Measurements from ENCODE around the gene RAB36.

The RAB36 gene

DNA sequence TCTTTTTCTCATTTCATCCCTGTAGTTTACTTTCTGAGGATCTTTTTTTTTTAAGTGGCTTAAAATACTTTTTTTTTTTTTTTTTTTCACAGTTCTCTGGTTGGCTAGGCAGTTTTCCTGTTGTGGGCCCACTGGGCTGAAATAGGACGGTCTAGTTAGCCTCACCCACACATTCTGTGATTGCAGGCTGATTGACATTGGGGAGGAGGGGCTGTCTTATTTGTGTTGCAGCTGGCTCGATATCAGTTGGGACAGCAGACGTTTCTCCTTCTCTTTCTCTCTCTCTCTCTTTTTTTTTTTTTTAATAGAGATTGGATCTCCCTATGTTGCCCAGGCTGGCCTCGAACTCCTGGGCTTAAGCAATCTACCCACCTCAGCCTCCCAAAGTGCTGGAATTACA, 41.9 kb downstream of the RAB36 start:
- no peak for DNase-seq

DNA sequence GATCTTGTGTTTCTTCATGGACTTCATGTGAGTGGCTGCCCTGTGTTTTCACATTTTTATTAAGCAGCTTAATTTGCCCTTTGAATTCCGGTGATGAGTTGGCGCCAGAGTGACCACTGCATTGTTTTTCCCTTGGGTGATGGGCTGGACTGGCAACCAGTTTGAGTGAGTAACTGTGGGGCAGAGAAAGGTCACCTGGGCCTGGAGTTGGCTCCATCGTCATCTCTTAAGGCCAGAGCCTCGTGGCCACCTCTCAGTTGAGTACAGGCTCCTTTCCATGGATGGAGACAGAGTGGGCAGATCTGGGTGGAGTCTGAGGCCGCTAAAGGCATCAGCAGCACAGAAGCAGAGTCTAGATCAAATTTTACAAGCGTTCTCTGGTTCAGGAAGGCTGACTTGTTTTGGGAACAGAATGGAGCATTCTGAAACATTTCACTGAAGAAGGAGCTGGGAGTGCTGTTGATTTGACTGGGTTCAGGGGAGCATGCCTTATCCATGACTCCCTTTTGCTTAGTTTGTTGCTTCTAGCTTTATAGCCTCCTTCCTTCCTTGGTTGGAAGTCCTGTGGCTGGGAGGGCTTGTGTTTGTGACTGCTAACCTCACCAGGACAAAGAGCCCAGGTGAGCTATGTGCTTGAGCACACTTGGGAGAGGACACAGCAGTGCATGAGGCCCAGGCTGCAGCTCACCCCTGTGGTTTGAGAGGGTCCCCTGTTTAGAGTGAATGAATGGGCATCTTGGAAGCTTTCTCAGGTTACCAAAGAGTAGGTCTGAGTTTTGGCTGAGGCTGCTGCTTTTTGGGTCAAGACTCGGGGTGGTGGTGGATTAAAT, 42.8 kb downstream of the RAB36 start:
- DNase-seq, result no peak

- no peak for DNase-seq
Observed at GRCh38 chr22:23190526-23190925, 45.2 kb downstream of the RAB36 start.

- DNase-seq, result no peak
Observed at GRCh38 chr22:23192133-23192532, 46.9 kb downstream of the RAB36 start.

GRCh38 chr22:23192558-23192957, 47.3 kb downstream of the RAB36 start:
- no peak for DNase-seq

- no peak for DNase-seq
Observed at GRCh38 chr22:23193196-23193827, 48.0 kb downstream of the RAB36 start.

DNA sequence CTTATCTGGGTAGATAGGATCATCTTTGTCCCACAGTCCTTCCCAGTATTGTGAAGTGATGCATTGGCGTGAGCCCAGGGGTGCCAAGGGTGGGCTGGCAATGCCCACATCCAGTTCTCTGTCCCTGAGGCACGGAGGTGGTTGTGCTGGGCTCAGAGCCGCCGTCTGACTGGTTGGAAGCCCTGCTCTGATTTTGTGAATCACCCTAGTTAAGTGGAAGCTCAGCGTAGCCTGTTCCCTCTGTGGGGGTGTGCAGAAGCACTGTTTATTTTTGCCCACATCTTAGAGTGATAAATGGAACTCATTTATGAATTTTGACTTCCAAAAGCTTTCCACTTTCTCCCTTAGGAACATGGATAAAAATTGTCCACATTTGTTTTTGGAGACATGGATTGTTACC, 48.6 kb downstream of the RAB36 start:
- no peak for DNase-seq

- no peak for DNase-seq
Observed at GRCh38 chr22:23196165-23196564, 50.9 kb downstream of the RAB36 start.

GRCh38 chr22:23197836-23198235, 52.6 kb downstream of the RAB36 start:
- DNase-seq, result no peak

GRCh38 chr22:23199159-23199558, 53.9 kb downstream of the RAB36 start:
- no peak for DNase-seq

DNA sequence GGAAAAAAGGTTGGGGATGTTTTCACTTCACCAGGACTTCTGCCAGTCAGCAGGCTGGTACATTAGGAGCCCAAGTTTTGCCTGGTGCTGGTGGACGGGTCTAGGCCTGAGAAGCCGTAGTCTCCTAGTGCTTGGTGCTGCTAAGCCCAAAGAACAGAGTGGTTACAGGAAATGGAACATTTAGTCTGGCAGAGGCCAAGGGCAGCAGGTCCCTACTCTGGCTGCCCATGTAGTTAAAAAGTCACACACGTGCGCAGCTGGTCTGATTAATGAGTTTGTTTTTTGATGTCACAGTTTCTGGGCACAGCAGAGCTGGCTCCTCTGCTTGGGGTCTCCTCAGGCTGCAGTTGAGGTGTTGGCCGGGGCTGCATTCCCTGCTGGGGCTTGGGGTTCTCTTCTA, 55.6 kb downstream of the RAB36 start:
- DNase-seq, result no peak

DNA sequence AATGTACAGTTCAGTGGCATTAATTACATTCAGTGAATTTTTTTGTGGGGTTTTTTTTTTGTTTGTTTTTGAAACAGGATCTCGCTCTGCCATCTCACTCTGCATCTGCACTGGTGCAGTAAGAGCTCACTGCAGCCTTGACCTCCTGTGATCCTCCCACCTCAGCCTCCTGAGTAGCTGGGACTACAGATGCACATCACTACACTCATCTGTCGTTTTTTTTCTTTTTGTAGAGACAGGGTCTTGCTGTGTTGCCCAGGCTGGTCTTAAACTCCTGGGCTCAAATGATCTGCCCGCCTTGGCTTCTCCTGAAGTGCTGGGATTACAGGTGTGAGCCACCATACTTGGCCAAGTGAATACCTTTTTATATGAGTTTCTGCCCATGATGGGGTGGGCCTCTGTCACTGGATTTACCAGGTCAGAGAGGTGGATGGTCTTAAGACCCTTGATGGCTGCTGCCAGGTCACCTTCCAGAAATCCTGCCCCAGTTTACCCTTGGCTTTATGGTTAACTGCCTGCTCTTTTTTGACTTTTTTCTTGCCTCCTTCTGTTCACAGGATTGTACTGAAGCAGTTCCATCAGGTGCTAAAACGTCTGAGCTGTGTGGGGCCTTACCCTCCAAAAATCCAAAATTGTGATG, 57.7 kb downstream of the RAB36 start:
- no peak for DNase-seq

DNA sequence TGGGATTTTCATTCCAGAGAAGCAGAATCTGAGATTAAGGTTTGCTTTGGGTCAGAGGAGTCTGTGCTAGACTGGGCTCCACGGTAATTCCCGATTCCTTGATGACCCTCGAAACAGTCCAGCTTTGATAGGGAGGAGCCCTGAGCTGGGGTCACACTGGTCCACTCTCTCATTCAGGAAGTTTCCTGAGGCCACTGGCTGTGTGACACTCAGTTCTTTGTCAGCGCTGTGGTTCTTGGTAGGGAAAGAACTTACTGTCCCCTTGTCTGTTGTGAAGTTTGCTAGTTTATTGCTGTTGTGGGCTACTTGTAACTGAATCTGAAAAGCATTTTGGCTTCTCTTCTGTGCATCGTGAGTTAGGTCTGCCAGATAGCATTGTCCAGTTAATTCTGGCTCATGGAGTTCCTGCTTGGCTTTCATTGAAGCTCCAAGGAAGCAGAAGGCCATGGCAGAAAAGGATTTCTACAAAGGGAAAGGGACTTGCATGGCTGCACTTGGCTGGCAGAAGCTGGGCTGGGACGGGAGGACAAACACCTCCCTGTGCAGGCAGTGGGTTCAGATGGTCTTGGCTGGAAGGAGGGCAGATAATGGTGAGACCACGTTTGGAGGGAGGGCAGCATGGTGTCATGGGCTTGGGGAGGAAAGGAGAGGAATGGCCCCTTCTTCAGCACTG, 58.3 kb downstream of the RAB36 start:
- no peak for DNase-seq

GRCh38 chr22:23204125-23204488, 58.8 kb downstream of the RAB36 start:
- no peak for DNase-seq

DNA sequence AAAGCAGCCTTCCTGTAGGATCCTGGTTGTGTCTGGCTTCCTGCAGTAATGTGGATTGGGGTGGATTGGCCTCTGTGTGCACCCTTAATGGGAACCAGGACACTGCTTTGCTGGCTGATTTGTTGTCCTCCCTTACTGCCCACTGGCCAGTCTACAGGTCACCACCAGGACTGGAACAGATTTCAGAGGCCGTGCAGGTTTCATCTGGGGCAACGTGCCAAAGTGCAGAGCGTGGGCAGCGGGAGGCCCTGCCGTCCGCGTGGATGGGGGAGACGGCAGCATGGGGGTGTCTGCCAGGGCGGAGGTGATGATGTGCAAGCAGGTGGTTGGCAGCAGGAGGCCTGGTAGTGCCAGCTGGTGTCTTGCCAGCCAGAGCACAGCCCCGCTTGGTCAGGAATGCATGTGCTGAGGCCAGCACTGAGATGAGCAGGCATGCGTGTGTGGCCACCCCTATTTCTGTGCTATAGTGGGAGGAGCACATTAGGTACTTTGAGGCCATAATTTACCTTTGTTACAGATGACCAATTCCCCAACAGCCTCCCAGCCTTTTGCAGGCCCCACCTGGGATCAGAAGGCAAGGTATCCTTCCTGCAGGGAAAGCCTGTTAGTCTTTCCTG, 59.4 kb downstream of the RAB36 start:
- no peak for DNase-seq

GRCh38 chr22:23205339-23206049, 60.2 kb downstream of the RAB36 start:
- no peak for DNase-seq

DNA sequence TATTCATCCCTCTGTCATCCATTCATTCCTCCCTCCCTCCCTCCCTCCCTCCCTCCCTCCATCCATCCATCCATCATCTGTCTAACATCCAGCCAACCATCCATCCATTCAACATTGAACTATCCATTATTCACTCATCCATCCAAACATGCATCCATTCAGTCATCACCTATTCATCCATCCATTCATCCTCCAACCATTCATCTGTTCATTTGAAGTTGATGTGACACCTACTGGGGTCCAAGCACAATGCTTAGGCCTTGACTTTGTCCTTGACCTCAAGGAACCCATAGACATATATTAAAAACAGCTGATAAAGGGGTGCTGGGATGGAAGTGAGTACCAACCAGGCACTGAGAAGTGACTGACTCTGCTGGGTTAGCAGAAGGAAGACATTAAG, 61.6 kb downstream of the RAB36 start:
- no peak for DNase-seq

DNA sequence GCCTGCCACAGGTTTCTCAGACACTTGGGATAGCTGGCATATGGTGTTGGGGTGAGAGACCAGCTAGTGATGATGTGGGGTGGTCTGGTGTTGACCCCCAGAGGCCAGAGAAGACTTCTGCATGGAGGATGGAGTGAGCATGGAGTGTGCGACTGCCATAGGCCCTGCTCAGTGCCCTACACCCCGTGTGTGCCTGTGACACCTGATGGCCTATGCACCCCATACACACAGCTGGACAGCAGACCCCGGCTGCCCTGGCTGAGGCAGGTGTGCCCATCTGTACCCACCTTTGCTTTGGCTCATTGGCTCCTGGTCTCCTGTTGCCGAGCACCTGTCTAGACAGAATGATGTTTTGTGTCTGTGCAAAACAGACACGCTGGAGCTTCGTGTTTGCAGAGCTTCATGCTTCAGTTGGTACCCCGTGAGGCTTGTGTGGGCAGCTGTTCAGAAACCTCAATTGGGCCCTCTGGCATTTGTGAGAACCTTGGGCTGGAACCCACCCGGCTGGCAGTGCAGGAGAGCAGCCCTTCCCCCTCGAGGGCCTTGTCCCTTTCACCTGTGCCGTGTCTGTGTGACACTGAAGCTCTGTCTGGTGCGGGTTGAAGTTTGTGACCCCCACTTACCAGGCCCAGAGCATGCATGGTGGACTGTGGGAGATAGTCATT, 62.6 kb downstream of the RAB36 start:
- no peak for DNase-seq

GRCh38 chr22:23210428-23211170, 65.3 kb downstream of the RAB36 start:
- DNase-seq, result no peak

GRCh38 chr22:23211622-23212021, 66.3 kb downstream of the RAB36 start:
- no peak for DNase-seq

All from stimulated activated CD4-positive, alpha-beta T cell treated with anti-CD3 and anti-CD28 coated beads, Interleukin-12 subunit alpha, Interleukin-12 subunit beta, amount 100 ng/mL, for 4 hours (primary cell).